Measurements from ENCODE around the gene OR10H3. TPM values are rescaled to one million over a fixed set of nuclear protein-coding genes. Genes with fewer than 3 reads are reported as not detected.

The OR10H3 gene
- total and polyA plus RNA-seq, 2 of the 13 experiments (the other 11 are each of a cell fraction or from before 2014, with no cell fraction given): not detected

- CTCF ChIA-PET (ENCODE audit: low intra/inter-chr PET ratio, low total read pairs): no interaction called here
- no peak for DNase-seq (ENCODE audit: low spot score)
- no peaks in the 10 kb centered on the region for H3K9me3 ChIP-seq (ENCODE audit: low read length)
Measured at GRCh38 chr19:15733895-15734294, 3.9 kb upstream of the OR10H3 start.

DNA sequence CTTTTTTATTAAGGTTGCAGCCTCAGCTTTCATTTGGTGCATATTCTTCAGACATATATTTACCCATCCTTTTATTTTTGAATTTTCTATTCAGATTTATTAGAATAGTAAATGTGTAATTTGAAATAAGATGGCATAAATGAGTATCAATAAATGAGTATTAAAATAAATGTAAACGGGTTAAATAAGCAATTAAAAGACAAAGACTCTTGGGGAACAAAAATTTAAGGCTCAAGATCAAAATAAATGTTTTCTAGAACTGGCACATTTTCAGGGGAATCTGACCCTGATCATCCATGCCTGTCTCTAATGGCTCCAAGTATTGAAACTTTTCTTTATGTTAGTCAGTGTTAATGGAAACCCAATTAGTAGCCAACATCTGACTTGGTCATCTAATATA, 3.0 kb downstream of the OR10H3 start:
- no peaks in the 10 kb centered on the region for H3K4me1 ChIP-seq (ENCODE audit: insufficient read depth, low read length)
- no peak overlapping the region for H3K9ac ChIP-seq (ENCODE audit: insufficient read depth, low read depth, low read length)
- no peaks in the 10 kb centered on the region for H3K9me3 ChIP-seq (ENCODE audit: low read length)
- H3K79me2 ChIP-seq (ENCODE audit: insufficient read depth, low read length): no peaks in the 10 kb centered on the region
- no peak overlapping the region for H3K4me2 ChIP-seq (ENCODE audit: low read depth, low read length)
- ATAC-seq (no peak), DNase-seq (ENCODE audit: low spot score) (no peak), FAIRE-seq (no peak)
- WGBS (ENCODE audit: low lambda C conversion rate): 2% methylated on average over 1 of the region's 1 CpG
- no peaks in the 10 kb centered on the region for H4K20me1 ChIP-seq (ENCODE audit: insufficient read depth, low read length)
- H3K27me3 ChIP-seq (ENCODE audit: control insufficient read depth in 1 of 2, insufficient read depth in 2 of 2, low read length in 2 of 2): no peaks in the 10 kb centered on the region
- ChIA-PET CTCF (ENCODE audit: low intra/inter-chr PET ratio, low total read pairs) (no interaction called here), POLR2A (no interaction called here)
- no peaks in the 10 kb centered on the region for H3K36me3 ChIP-seq (replicated peaks in 1 of 2; ENCODE audit: control insufficient read depth in 1 of 2, insufficient read depth in 2 of 2, low read length in 2 of 2)
- in situ Hi-C loops (cut with HindIII; ENCODE audit: extremely low pct_ligation_motif_present, low pct_unique_long_range_greater_than_20kb): no loop called here
- intact Hi-C loops (cut with micrococcal nuclease; ENCODE audit: unreplicated experiment): no loop called here
- no TSS peak for BruUV-seq (replicated peaks)
- no peak overlapping the region for H2AFZ ChIP-seq (ENCODE audit: low read length)
- no peak overlapping the region for H3K27ac ChIP-seq (ENCODE audit: extremely low read length, insufficient read depth, low read length)
- no peak overlapping the region for H3K4me3 ChIP-seq (replicated peaks in 1 of 3; ENCODE audit: insufficient read depth in 1 of 3, low read depth in 2 of 3, low read length in 3 of 3)
- TF ChIP-seq NFE2L1 (CRISPR knock-in tag; IDR thresholded peaks at IDR 0.05; ENCODE audit: borderline replicate concordance) (no peak), ZNF253 (CRISPR knock-in tag; IDR thresholded peaks at IDR 0.05; ENCODE audit: borderline replicate concordance) (no peak), ZNF263 (CRISPR knock-in tag; IDR thresholded peaks at IDR 0.05) (no peak), ZNF230 (CRISPR knock-in tag; IDR thresholded peaks at IDR 0.05) (no peak), ZNF256 (CRISPR knock-in tag; conservative IDR thresholded peaks at IDR 0.05) (no peak), ATF7-NPFF (CRISPR knock-in tag; IDR thresholded peaks at IDR 0.05; ENCODE audit: low read depth) (no peak), MED1 (CRISPR knock-in tag; IDR thresholded peaks at IDR 0.05) (no peak), SETDB1 (CRISPR knock-in tag; IDR thresholded peaks at IDR 0.05; ENCODE audit: borderline replicate concordance) (no peak), ZNF564 (CRISPR knock-in tag; IDR thresholded peaks at IDR 0.05) (no peak), NFIC (IDR thresholded peaks at IDR 0.05; ENCODE audit: low read length) (no peak), ZNF577 (CRISPR knock-in tag; IDR thresholded peaks at IDR 0.05; ENCODE audit: borderline replicate concordance, low read depth) (no peak)
- TF ChIP-seq, protein P1, sequence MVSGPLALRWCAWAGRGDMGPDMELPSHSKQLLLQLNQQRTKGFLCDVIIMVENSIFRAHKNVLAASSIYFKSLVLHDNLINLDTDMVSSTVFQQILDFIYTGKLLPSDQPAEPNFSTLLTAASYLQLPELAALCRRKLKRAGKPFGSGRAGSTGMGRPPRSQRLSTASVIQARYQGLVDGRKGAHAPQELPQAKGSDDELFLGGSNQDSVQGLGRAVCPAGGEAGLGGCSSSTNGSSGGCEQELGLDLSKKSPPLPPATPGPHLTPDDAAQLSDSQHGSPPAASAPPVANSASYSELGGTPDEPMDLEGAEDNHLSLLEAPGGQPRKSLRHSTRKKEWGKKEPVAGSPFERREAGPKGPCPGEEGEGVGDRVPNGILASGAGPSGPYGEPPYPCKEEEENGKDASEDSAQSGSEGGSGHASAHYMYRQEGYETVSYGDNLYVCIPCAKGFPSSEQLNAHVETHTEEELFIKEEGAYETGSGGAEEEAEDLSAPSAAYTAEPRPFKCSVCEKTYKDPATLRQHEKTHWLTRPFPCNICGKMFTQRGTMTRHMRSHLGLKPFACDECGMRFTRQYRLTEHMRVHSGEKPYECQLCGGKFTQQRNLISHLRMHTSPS (CRISPR knock-in tag; IDR thresholded peaks at IDR 0.05; ENCODE audit: low read depth): no peak
- TF ChIP-seq, protein P2, sequence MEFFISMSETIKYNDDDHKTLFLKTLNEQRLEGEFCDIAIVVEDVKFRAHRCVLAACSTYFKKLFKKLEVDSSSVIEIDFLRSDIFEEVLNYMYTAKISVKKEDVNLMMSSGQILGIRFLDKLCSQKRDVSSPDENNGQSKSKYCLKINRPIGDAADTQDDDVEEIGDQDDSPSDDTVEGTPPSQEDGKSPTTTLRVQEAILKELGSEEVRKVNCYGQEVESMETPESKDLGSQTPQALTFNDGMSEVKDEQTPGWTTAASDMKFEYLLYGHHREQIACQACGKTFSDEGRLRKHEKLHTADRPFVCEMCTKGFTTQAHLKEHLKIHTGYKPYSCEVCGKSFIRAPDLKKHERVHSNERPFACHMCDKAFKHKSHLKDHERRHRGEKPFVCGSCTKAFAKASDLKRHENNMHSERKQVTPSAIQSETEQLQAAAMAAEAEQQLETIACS (CRISPR knock-in tag; IDR thresholded peaks at IDR 0.05): no peak

More at GRCh38 chr19:15733895-15734294, 3.9 kb upstream of the OR10H3 start:
- Histone ChIP-seq H3K9ac (ENCODE audit: insufficient read depth, low read depth, low read length) (no peak overlapping the region), H4K20me1 (ENCODE audit: insufficient read depth, low read length) (no peaks in the 10 kb centered on the region), H3K79me2 (ENCODE audit: insufficient read depth, low read length) (no peaks in the 10 kb centered on the region), H3K27me3 (ENCODE audit: control insufficient read depth in 1 of 2, insufficient read depth in 2 of 2, low read length in 2 of 2) (no peaks in the 10 kb centered on the region), H3K4me3 (replicated peaks in 1 of 3; ENCODE audit: insufficient read depth in 1 of 3, low read depth in 2 of 3, low read length in 3 of 3) (no peak overlapping the region), H3K27ac (ENCODE audit: extremely low read length, insufficient read depth, low read length) (no peak overlapping the region), H2AFZ (ENCODE audit: low read length) (no peak overlapping the region), H3K4me2 (ENCODE audit: low read depth, low read length) (no peak overlapping the region), H3K4me1 (ENCODE audit: insufficient read depth, low read length) (no peaks in the 10 kb centered on the region), H3K36me3 (replicated peaks in 1 of 2; ENCODE audit: control insufficient read depth in 1 of 2, insufficient read depth in 2 of 2, low read length in 2 of 2) (no peaks in the 10 kb centered on the region)
- ATAC-seq (no peak), FAIRE-seq (no peak)
- intact Hi-C loops (cut with micrococcal nuclease; ENCODE audit: unreplicated experiment): no loop called here
- WGBS (ENCODE audit: low lambda C conversion rate): 2% methylated on average over 5 of the region's 6 CpGs
- in situ Hi-C loops (cut with HindIII; ENCODE audit: extremely low pct_ligation_motif_present, low pct_unique_long_range_greater_than_20kb): no loop called here
- POLR2A ChIA-PET: no interaction called here
- no TSS peak for BruUV-seq (replicated peaks)
- TF ChIP-seq, protein P3, sequence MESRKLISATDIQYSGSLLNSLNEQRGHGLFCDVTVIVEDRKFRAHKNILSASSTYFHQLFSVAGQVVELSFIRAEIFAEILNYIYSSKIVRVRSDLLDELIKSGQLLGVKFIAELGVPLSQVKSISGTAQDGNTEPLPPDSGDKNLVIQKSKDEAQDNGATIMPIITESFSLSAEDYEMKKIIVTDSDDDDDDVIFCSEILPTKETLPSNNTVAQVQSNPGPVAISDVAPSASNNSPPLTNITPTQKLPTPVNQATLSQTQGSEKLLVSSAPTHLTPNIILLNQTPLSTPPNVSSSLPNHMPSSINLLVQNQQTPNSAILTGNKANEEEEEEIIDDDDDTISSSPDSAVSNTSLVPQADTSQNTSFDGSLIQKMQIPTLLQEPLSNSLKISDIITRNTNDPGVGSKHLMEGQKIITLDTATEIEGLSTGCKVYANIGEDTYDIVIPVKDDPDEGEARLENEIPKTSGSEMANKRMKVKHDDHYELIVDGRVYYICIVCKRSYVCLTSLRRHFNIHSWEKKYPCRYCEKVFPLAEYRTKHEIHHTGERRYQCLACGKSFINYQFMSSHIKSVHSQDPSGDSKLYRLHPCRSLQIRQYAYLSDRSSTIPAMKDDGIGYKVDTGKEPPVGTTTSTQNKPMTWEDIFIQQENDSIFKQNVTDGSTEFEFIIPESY (CRISPR knock-in tag; IDR thresholded peaks at IDR 0.05): no peak
- TF ChIP-seq CREB1 (IDR thresholded peaks at IDR 0.05) (peak; percentile 62; the same call in 1 of the 2 replicates), CREB1 (CRISPR knock-in tag; IDR thresholded peaks at IDR 0.05) (no peak)
